HFF-Myc (cell line): ENCODE data around the gene PRKAG2.

ENCODE experiments used
- DNase-seq: peaks from one replicate; pipeline ENCODE4 v3.0.0-alpha.2; 2011; ENCODE audit warnings: low read depth; ENCODE audit errors: extremely low read depth
- H3K4me3 ChIP-seq: replicated peaks from 2 replicates; pipeline ENCODE4 v1.5.1; 2011; ENCODE audit warnings: low read depth, mild to moderate bottlenecking, control low read depth, low read length
- CTCF ChIP-seq: IDR thresholded peaks from 2 replicates; pipeline ENCODE4 v1.5.1; 2012; ENCODE audit warnings: mild to moderate bottlenecking, low read depth, low read length, control low read depth; ENCODE audit errors: missing control alignments

Gene PRKAG2

GRCh38 chr7:151694828-151695580 is 181.9 kb downstream of the PRKAG2 start:
- TF ChIP-seq CTCF, result no peak
- H3K4me3 ChIP-seq, result no peak overlapping the region
- DNase-seq, result no peak

GRCh38 chr7:151694441-151694827 is 182.5 kb downstream of the PRKAG2 start:
- no peak for TF ChIP-seq CTCF
- H3K4me3 ChIP-seq, result no peak overlapping the region
- DNase-seq, result no peak

GRCh38 chr7:151693140-151693539 is 183.8 kb downstream of the PRKAG2 start:
- no peak for DNase-seq
- TF ChIP-seq CTCF, result no peak
- H3K4me3 ChIP-seq, result no peak overlapping the region

GRCh38 chr7:151692721-151693120 is 184.2 kb downstream of the PRKAG2 start:
- no peak overlapping the region for H3K4me3 ChIP-seq
- DNase-seq, result no peak
- TF ChIP-seq CTCF, result no peak

- no peak overlapping the region for H3K4me3 ChIP-seq
- no peak for DNase-seq
- TF ChIP-seq CTCF, result no peak
These were observed 185.5 kb downstream of the PRKAG2 start for GRCh38 chr7:151691449-151691848.

GRCh38 chr7:151690606-151691005 is 186.3 kb downstream of the PRKAG2 start:
- no peak for TF ChIP-seq CTCF
- no peak overlapping the region for H3K4me3 ChIP-seq
- no peak for DNase-seq
